ENCODE data around the gene ACTN1.

The ACTN1 gene

DNA sequence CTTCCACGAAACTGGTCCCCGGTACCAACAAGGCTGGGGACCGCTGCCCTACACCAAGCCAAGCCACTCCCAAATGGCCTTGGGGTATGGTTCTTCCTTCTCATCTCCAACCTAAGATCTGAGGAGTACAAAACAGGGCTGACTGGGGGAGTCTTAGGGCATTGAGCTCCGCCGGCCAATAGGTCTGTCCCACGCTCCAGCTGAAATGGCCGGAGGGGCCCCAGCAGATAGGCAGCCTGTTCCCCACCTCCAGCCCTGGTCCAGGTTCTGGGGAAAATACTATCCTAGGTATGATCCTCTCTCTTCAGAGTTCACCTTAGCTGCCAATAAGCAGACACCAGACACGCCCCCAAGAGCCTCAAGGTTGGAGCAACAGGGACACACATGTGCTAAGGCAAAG, 90.2 kb downstream of the ACTN1 start:
- DNase-seq (ENCODE audit: low read depth): no peak

DNA sequence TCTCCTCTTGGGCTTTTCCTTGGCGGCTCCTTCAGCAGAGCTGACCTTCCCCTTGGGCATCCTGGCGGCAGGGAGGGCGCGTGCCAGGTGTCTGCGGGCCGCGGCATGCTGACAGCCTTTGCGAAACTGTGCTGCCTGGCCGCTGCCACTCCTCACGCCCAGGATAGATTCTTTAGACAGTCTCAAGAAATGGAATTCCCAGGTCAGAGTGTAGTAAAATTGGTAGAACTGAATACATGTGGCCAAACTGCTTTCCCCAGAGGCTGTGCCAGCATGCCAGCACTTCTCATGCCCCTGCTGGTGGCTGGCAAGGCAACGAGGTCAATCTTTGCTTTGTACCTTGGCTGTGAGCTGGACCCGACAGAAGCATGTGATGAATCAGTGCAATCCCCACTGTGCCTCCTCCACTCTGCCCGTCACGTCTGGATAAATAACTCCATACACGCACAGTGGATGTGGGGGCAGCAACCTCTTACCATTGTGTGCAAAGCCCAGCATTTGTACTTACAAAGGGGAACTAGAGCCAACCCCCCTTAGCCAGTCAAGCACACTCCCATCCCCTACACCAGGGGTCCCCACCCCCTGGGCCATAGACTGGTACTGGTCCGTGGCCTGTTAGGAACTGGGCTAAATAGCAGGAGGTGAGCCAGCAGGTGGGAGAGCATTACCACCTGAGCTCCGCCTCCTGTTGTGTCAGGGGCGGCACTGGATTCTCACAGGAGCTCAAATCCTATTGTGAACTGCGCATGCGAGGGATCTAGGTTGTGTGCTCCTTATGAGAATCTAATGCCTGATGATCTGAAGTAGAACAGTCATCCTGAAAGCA, 90.9 kb downstream of the ACTN1 start:
- DNase-seq (ENCODE audit: low read depth): no peak

DNA sequence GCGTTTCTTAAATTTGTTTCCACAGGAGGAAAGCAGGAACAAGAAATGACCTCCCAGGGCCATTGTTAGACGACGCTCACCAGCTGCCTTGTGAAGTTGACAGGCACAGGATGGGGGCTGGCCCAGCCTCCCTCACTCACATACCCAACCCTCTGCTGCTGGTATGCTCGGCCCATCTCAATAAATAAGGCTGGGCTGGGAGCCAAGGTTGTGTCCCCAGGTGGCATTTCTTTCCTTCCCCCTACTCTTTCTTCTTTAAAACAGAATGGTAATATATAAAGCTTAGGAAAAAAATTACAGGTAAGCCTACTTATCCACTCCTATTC, 93.0 kb downstream of the ACTN1 start:
- DNase-seq (ENCODE audit: low read depth): no peak

DNA sequence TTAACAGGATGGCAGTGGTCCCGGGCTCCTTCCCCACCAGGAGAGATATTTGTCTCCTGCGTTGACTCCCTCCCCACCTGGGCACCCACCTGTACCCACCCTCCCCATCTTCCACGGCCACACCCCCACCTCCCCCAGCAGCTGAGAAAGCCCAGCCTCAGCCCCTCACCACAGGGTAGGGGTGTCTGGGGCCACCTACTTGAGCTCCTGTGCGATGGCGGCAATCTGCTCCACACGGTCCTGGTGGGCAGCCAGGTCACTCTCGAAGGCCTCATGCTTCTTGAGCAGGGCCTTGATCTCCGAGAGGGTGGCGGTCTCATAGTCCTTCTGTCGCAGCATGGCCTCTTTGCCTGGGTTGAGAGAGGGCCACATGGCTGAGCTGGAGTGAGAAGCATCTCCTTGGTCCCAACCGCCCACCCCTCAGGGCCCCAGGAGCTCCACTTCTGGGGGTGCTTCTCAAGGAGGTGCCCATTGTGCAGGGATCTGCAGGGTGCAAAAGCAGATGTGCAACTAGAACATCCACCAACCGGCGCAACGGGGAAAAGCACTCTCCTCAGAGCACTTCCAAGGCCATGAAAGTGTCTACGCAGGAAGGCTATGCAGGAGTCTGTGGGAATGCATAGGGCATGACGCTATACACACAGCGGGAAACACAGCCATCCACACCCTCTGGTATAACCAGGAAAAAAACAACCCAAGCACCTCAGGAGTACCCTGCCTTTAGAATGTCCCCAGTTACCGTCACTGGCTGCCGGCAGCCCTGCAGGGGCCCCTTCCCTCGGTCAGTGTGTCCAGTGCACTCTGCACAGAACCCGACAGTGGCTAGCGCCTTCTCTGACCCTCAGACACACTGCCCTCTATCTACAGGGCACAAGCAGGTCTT, 93.6 kb downstream of the ACTN1 start:
- no peak for DNase-seq (ENCODE audit: low read depth)

DNA sequence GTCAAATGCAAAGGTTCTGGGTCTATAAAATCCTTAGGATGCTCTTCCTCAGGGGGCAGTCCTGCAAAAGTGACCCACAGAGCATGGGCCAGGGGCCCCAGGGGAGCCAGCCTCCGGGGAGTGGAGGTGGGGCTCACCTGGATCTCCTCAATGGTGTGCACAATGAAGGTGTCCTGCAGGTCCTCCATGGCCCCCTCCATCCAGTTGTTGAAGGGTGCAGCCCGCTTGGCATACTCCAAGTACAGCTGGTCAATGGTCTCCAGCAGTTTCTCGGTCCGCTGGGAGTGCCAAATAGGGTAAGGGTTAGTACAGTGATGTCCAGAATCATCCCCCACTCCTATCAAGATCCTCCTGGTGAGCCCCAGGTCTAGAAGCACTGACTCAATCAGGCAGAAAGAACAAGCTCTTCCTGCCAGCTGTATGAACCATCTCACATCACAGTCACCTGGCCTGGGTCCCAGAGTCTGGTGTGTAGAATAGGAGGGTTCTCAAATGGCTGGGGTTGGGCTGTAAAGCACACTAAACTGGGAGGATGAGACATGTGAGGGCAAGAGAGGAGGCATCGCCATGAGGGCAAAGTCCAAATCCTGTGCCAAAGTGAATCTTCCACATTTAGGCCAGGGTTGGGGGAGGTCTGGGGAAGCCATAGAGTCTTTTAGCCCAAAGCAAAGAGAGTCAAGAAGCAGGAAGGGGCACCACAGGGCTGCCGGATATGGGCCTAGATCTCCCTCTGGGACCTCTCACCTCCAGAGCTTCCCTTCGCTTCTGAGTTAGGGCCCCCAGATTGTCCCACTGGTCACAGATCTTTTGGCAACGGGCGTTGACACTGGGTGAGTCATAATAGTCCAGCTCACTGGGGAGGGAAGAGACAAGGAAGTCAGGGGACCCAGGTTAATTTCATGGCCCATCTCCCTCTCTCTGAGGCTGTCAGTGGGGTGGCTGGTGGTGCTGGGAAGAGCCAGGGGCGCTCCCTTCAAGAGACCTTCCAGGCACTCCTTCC, 94.8 kb downstream of the ACTN1 start:
- peak; percentile 76 for DNase-seq (ENCODE audit: low read depth)

DNA sequence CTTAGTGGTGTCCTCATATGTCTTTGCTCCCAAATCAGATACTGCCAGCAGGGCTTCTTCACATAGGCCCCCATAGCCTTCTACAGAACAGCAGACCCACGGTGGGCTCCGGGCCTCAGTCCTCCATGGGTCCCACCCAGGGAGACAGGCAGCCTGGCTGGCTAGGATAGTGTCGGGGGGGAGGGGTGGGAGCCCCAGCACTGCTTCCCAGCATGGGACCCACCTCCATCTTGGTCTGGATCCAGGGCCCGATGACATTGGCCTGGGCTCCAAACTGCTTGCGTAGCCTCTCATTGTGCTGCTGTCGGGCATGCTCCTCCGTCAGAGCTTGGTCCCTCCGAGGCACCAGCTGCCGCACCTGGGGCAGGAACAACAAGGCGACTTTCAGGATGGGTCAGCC, 96.9 kb downstream of the ACTN1 start:
- no peak for DNase-seq (ENCODE audit: low read depth)

DNA sequence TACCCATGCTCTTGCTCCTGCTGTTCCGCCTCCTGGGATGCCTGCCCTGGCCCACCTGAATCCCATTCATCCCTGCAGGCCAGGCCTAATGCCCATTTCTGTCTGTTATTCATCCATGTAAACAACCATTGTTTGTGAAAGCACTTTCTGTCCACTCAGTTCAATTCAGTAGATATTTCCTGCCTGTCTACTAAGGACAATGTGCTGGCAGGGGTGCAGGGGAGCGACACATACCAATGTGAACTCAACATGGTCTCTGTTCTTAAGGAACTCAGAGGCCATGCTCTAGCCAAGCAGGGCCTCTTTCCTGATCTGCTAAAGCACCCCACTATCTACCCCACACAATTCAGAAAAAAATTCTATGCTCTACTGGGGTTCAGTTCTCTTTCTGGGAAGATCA, 97.7 kb downstream of the ACTN1 start:
- DNase-seq (ENCODE audit: low read depth): no peak

DNA sequence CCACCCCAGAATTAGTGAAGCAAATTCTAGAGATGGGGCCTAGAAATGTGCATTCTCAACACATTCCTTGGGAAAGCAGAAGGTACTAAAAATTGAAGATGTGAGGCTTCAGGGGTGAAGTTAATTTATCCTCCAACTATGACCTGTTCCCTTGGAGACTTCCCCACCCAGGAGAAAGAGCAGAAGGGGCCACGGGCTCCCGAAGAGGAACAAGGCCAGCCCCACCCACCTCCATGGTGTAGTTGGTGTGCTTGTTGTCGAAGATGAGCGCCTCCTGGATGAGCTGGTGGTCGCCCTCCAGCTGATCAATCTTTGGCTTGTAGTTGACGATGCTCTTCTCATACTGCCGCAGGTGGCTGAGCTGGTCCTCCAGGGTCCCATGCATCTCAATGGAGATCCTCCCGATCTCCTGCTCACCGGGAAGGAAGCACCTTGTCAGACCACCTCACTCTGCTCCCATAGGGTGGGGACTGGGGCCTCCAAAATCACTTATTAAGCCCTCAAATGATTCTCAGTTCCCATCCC, 98.5 kb downstream of the ACTN1 start:
- DNase-seq (ENCODE audit: low read depth): no peak

DNA sequence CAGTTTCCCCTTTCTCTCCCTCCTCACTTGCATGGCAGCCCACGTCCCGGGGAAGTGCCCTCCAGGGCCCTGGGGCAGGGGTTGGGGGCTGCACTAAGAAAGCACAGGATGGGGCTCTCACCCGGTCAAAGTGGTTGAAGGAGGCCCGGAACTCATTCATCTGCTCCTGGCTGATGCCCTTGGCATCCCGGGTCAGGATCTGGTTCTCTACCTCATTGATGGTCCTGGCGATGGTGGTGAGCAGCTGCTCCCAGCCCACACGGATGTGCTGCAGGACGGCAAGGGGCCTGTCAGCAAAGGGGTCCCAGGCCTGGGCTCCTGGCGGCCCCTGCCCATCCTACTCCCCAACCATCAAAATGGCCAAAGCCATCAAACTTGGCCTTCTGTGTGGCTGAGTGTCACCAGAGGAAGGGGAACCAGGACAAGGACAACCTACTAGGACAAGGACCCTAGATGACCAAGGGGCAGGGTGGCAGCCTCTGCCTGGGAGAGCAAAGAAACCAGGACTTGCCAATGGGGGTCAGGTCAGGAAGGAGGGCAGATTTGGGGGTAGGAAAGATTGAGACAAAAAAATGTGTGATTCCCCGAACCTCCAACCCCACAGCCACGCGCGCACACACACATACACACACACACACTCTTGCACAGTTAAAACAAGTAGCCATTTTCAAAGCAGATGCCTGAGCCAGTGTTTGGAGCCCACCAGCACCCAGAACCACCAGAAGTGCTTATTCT, 99.1 kb downstream of the ACTN1 start:
- DNase-seq (ENCODE audit: low read depth): no peak

DNA sequence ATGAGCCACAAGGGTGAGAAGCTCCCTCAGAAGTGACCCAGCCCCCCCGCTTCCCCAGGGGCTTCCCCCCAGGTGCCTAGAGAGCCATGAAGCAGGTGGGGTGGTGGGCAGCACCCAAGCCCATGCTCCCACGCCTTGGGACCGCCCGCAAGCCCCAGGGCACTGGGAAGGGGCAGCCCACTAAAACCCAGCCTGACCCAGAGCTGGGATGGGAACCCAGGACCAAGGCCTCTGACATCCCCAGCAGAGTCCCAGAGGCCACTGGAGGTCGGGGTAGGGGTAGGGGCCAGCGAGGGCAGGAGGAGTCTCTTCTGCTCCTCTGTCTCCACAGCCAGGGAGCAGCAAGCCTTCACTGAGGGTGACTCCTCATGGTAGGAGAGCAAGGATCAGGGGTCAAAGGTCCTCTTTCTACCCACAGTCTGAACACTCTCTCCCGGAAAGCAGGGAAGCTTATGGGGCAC, 99.8 kb downstream of the ACTN1 start:
- no peak for DNase-seq (ENCODE audit: low read depth)

DNA sequence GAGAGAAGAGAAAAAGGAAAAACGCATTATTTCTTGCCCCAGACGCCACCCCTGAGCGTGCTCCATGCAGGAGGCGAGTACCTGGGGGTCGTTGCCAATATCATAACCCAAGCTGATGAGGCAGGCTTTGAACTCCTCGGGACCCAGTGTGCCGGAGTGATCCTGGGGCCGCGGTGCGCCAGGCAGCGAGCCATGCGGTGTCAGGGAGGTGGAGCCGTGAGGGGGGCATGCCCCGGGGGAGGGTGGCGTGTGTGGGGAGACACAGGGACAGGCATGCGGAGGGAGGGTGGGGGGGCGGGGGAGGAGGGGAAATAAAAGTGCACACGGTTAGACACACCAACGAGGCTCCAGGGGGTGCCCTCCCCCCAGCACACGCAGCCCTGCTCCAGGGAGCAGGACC, 100.2 kb downstream of the ACTN1 start:
- no peak for DNase-seq (ENCODE audit: low read depth)

DNA sequence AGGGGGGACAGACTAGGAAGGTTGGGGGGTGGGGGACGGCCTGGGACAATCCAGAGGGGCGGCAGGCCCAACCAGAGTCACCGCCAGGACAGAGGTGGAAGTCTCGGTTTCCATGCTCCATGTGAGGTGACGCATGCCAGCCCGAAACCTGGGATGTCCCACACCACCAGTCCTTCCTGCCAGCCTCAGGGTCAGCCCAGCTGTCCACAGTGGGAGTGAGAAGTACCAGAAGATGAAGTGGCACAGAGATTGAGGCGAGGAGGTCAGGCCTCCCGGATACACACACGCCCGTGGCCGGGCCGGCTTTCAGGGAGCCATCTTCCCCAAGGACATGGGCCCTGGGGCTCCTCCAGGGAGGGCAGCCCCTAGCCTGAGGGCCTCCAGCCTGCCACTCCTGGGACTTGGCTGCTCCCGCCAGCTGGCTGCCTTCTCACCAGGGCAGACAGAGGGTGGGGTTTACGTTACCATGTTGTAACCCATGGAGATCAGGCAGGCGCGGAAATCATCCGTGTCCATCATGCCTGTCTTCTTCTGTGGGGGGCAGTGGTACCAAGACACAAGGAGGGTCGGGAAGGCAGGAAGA, 101.0 kb downstream of the ACTN1 start:
- DNase-seq (ENCODE audit: low read depth): no peak

DNA sequence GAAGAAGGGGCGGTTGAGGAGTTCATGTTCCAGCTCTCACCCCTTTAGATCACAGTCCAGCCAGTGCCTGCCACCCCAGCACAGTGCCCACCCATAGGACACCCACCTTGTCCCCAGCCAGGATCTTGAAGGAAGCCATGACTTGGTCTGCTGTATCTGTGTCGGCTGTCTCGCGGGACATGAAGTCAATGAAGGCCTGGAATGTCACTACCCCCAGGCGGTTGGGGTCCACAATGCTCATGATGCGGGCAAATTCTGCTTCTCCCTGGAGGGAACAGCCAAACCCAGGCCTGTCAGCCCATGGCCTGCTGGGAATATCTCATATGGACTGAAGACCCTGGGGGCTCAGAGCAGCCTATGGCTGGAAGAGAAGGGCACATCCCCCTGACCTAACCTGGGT, 102.1 kb downstream of the ACTN1 start:
- DNase-seq (ENCODE audit: low read depth): no peak

DNA sequence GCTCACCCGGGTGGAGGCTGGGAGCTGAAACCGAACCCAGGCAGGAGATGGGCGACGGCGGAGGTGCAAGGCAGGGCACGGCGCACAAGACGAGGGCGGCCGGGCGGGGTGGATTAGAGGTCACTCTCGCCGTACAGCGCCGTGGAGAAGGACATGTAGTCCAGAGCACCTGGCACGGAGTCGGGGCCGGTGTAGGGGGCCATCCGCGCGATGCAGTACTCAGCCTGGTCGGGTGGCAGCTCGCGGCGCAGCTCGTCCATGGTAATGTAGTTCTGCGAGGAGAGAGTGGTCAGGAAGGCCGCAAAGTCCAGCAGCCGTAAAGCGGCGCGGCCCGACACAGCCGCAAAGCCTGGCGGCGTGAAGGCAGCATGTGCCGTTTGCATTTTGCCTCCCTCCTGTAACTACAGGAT, 104.4 kb downstream of the ACTN1 start:
- DNase-seq (ENCODE audit: low read depth): no peak

DNA sequence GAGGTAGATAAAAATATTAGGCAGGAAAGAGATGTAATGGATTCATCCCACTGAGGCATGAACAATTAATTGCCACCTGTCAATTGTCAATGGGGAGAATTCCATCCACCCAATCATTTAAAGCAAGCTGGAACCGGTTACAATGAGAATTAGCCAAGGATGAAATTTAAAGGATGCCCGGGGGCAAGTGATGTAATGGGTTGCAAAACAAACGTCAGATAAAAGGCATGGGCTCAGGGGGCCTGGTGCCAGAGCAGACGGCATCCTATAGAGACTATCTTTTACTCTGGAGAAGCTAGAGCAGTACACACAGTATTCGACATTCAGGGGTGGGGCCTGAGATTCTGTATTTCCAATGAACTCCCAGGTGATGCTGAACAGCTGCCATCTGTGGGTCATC, 105.7 kb downstream of the ACTN1 start:
- DNase-seq (ENCODE audit: low read depth): no peak

DNA sequence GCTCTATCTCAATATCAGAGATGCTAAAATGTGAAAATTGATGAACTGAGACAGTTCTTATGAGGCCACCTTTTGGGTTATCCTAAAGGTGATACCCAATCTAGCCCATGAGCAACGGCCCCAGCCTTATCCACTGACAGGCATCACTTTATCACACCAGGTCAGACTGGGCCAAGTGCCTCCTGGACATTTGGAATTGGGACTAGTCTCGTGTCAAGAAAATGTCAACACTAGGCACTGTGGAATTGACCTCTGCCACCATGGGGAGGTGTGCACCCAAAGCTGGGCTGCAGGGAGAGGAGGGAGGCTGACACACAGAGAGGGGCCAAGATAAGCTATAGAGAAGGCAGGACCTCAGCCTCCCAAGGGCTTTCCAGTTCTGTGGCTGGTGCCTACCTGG, 107.7 kb downstream of the ACTN1 start:
- DNase-seq (ENCODE audit: low read depth): no peak

DNA sequence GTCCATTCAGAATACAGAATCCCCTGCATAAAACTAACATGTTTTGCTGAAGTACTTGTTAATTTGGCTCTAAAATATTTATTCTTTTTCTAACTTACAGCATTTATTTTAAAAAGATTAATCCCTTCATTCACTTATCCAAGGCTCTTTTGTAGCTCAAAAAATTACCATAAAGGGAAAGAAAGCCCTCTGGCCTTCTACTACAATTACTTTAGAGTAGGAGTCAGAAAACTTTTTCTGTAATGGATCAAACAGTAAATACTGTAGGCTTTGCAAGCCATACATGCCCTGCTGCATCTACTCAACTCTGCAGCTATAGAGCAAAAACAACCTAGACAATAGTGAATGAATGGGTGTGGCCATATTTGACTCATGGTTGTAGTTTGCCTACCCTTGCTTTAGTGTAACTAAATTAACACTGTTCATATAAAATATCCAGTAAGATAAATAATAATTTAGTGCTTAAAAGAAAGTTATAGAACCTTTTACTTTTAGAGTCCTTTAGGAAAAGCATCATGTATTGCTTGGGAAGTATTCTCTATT, 112.0 kb downstream of the ACTN1 start:
- DNase-seq (ENCODE audit: low read depth): no peak

DNA sequence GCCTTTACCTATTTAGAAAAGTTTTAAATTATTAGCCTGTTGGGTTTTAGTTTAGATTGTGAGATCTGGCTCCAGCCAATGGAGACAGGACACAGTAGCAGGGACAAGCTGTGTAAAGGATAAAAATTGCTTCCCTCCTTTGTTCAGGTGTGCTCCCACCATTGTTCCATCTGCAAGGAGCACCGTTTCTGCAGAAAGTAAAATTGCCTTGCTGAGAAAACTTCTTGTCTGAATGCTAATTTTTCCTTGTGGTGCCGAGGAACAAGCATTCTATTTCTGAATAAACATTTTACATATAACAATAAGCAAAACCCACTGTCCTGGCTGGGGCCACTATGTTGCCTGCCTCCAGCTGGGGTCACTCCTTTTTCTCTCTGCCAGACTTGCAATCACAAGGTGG, 113.6 kb downstream of the ACTN1 start:
- no peak for DNase-seq (ENCODE audit: low read depth)

DNA sequence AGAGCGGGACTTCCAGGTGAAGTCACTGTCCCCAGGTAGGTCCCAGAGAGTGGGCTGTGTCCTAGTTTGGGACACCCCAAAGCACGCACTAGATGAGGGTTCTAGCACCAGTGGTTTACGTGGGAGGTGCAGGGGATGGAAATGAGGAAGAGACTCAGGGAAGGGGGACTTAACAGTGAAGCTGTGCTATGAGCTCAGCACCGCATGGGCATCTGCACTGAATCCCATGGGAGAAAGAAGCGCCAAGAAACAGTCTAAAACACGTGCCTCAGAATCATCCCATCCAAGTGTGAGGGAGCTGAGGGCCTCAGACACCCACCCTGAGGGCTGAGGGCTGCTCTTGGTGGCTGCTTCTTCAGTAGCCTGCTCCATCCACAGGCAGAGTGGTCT, 114.7 kb downstream of the ACTN1 start:
- no peak for DNase-seq (ENCODE audit: low read depth)

DNA sequence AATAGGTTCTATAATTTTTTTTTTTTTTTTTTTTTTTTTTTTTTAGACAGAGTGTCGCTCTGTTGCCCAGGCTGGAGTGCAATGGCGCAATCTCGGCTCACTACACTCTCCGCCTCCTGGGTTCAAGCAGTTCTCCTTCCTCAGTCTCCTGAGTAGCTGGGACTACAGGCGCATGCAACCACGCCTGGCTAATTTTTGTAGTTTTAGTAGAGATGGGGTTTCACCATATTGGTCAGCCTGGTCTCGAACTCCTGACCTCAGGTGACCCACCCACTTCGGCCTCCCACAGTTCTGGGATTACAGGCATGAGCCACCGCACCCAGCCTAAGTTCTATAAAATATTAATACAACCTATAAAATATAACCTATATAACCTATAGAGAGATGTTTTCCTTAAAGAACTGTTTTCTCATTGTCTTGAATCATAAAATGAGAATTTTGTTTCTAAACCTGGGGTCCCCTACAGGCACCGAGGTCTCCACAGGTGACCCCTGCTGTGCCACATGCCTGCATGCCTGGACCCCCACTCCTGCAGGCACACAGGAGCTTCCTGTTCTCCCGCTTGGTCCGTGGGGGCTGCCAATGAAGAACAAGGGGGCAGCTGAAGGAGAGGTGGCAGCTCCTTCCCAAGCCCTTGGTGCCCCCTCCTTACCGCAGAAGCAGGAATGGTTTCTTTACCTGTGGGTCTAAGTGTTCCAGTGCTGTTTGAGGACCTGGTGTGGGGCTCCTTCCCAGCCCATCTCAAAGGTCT, 115.3 kb downstream of the ACTN1 start:
- DNase-seq (ENCODE audit: low read depth): no peak
